ENCODE data around the gene PDGFC.

The PDGFC gene

DNA sequence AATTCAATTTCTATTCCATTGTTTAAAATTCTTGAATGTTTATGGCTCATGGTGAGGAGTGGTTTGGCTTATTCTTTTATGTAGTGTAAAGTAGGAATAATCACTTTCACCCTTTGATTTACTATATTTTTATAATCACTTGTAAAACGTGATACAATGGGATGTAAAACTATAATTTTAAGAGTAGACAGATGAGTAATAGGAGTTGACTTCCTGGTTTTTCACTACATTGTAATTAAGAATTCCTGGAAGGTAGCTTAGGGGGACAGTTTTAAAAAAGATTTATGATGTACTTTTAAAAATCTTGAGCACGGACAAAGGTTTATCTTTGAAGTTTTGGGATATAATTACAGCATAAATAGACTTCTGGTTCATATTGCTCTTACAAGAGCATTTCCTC lies 65.3 kb downstream of the PDGFC start:
- TF ChIP-seq, protein P1, sequence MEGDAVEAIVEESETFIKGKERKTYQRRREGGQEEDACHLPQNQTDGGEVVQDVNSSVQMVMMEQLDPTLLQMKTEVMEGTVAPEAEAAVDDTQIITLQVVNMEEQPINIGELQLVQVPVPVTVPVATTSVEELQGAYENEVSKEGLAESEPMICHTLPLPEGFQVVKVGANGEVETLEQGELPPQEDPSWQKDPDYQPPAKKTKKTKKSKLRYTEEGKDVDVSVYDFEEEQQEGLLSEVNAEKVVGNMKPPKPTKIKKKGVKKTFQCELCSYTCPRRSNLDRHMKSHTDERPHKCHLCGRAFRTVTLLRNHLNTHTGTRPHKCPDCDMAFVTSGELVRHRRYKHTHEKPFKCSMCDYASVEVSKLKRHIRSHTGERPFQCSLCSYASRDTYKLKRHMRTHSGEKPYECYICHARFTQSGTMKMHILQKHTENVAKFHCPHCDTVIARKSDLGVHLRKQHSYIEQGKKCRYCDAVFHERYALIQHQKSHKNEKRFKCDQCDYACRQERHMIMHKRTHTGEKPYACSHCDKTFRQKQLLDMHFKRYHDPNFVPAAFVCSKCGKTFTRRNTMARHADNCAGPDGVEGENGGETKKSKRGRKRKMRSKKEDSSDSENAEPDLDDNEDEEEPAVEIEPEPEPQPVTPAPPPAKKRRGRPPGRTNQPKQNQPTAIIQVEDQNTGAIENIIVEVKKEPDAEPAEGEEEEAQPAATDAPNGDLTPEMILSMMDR (IDR thresholded peaks at IDR 0.05), result no peak
- H3K4me3 ChIP-seq, result no peak overlapping the region
- H3K27ac ChIP-seq, result no peak overlapping the region
- no peaks in the 10 kb centered on the region for H3K9me3 ChIP-seq
- peaks cover 0 to 30% (median 0%) of the 10 kb centered on the region in 4 donors for H3K4me1 ChIP-seq
- no peak for DNase-seq
- H3K27me3 ChIP-seq, result no peaks in the 10 kb centered on the region
- intact Hi-C loops (cut with DNase I; ENCODE audit: low total_unique reads), result no loop called here
- no peaks in the 10 kb centered on the region for H3K36me3 ChIP-seq

DNA sequence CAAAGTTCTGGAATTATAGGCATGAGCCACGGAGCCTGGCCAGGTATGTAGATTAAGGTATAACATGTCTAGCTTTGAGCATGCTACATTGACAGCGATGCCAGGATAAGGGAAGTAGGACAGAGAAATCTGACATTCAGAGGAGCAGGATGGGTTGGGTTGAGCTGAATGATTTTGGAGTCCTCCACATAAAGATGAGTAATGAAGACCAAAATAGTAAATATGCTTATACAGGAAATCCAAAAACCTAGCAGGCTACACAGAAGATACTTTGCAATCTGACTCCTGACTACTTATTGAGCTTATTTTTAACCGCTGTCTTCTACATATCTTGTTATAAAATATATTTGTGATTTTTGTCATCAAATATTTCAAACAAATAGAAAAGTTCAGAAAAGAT lies 69.7 kb downstream of the PDGFC start:
- no peak for DNase-seq
- intact Hi-C loops (cut with DNase I; ENCODE audit: low total_unique reads), result no loop called here
- Histone ChIP-seq H3K27me3 (no peaks in the 10 kb centered on the region), H3K36me3 (no peaks in the 10 kb centered on the region), H3K4me3 (no peak overlapping the region), H3K4me1 (peaks cover 0 to 28% (median 2%) of the 10 kb centered on the region in 4 donors), H3K27ac (no peak overlapping the region), H3K9me3 (no peaks in the 10 kb centered on the region)
- TF ChIP-seq, protein P1 (IDR thresholded peaks at IDR 0.05), result no peak

DNA sequence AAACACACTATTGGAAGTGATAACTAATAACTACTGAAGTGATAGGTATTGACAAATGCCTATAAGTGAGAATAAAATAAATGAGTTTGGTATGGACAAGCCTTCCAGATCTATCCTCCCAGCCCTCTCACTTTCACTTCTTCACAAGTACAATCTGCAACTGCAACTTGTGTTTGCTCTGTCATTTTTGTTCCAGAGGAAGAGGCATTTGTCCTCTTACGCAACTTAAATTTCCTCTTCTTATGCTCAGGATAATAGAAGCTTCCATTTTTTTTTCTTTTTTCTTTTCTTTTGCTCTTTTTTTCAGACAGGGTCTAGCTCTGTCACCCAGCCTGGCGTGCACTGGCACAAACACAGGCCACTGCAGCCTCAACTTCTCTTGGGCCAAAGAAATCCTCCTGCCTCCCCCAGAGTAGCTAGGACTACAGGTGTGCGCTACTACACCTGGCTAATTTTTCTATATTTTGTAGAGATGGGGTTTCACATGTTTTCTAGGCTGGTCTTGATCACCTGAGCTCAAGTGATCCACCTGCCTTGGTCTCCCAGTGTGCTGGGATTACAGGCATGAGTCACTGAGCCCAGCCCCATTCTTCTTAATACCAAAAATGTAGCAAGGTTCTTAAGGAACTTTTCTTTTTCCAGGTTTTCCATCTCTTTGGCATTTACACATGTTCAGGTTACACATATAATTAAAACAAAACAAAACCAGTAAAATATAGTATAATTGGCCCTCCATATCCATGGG lies 73.1 kb downstream of the PDGFC start:
- no peak for DNase-seq
- peaks cover 0 to 25% (median 2%) of the 10 kb centered on the region in 4 donors for H3K4me1 ChIP-seq
- intact Hi-C loops (cut with DNase I; ENCODE audit: low total_unique reads), result no loop called here
- no peaks in the 10 kb centered on the region for H3K27me3 ChIP-seq
- no peaks in the 10 kb centered on the region for H3K36me3 ChIP-seq
- TF ChIP-seq, protein P1 (IDR thresholded peaks at IDR 0.05), result no peak
- no peak overlapping the region for H3K4me3 ChIP-seq
- no peak overlapping the region for H3K27ac ChIP-seq
- no peaks in the 10 kb centered on the region for H3K9me3 ChIP-seq

DNA sequence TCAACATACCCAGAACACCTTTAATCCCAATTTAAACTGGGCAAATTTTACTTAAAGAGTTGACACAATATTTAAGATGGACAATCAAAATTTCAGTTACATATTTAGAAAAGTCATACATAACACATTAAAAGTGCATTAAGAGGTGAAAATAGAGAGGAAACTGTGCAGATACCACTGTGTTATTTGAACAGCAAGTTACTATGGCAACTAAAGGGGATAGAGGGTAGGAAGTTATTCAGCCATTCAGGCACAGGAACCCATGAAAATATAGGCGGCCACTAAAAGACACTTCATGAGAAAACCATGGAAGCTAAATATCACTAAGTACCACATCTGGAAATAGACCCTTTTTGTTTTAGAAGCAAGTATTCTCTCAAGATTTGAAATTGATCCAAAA lies 75.1 kb downstream of the PDGFC start:
- H3K27me3 ChIP-seq, result no peaks in the 10 kb centered on the region
- intact Hi-C loops (cut with DNase I; ENCODE audit: low total_unique reads), result no loop called here
- no peak overlapping the region for H3K27ac ChIP-seq
- no peaks in the 10 kb centered on the region for H3K36me3 ChIP-seq
- H3K9me3 ChIP-seq, result no peaks in the 10 kb centered on the region
- no peak overlapping the region for H3K4me3 ChIP-seq
- peaks cover 0 to 15% (median 3%) of the 10 kb centered on the region in 4 donors for H3K4me1 ChIP-seq
- DNase-seq, result no peak
- TF ChIP-seq, protein P1 (IDR thresholded peaks at IDR 0.05), result no peak

DNA sequence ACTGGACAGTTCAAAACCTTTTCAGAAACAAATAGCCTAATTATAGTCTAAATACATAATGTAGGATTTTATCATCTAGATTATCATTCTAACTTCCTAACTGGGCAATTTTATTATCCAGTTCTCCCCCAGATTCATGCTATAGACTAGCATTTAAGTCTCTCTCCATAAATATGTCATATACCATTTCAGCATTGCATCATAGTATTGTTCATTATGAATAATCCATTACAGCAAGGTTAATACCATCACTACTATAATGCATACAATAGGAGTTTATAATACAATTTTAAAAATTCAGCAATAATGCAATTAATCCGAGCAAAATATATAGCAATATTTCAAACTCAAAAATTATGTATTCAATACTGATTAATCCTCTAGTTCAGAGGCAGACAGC lies 77.4 kb downstream of the PDGFC start:
- TF ChIP-seq, protein P1 (IDR thresholded peaks at IDR 0.05), result no peak
- intact Hi-C loops (cut with DNase I; ENCODE audit: low total_unique reads), result no loop called here
- Histone ChIP-seq H3K27me3 (no peaks in the 10 kb centered on the region), H3K4me1 (peaks cover 0 to 29% (median 3%) of the 10 kb centered on the region in 4 donors), H3K36me3 (no peaks in the 10 kb centered on the region), H3K27ac (no peak overlapping the region), H3K9me3 (no peaks in the 10 kb centered on the region), H3K4me3 (no peak overlapping the region)
- no peak for DNase-seq
